OCI-LY7 (cell line): Measurements from ENCODE around the gene OPCML. TPM values are rescaled to one million over a fixed set of nuclear protein-coding genes. Genes with fewer than 3 reads are reported as not detected.

Source experiments
- BruUV-seq: library from RNA; stranded (reverse); fragments of 400-500 nt; replicated peaks from 2 replicates; lab custom pipeline; 2021; lab: Mats Ljungman, UMichigan
- CTCF ChIA-PET: fragments of 300-600 bp; sonication (Branson Sonifier 250); formaldehyde crosslinking; loops from one replicate; lab custom pipeline; 2022; ENCODE audit warnings: antibody characterized with exemption; ENCODE audit not compliant: unreplicated experiment; lab: Charles Lee
- POLR2A ChIA-PET: fragments of 300-600 bp; sonication (Branson Sonifier 250); formaldehyde crosslinking; loops from one replicate; lab custom pipeline; 2022; ENCODE audit warnings: antibody characterized with exemption; lab: Charles Lee
- DNase-seq: peaks from one replicate; pipeline ENCODE4 v3.0.0-alpha.2; 2015; ENCODE audit warnings: low spot score
- H2AFZ ChIP-seq: fragments of 200-600 bp; sonication (generic), shearing (Covaris generic); 2 replicates; pipeline ENCODE4 v1.6.1; 2014; ENCODE audit warnings: mild to moderate bottlenecking, antibody characterized with exemption, low read length, moderate library complexity
- H3K27ac ChIP-seq: fragments of 200-600 bp; sonication (generic); 2 replicates; pipeline ENCODE4 v1.5.1; 2014; ENCODE audit warnings: mixed run types, low read depth, mild to moderate bottlenecking, moderate library complexity, low read length, inconsistent platforms; ENCODE audit not compliant: poor library complexity, severe bottlenecking
- H3K36me3 ChIP-seq: fragments of 200-600 bp; sonication (generic); 2 replicates; pipeline ENCODE4 v1.6.1; 2014; ENCODE audit warnings: mild to moderate bottlenecking, antibody characterized with exemption, low read length, moderate library complexity, mixed read lengths; ENCODE audit not compliant: insufficient read depth
- H3K4me1 ChIP-seq: fragments of 200-600 bp; sonication (generic); 2 replicates; pipeline ENCODE4 v1.5.1; 2014; ENCODE audit warnings: mild to moderate bottlenecking, low read length; ENCODE audit not compliant: insufficient read depth, poor library complexity, severe bottlenecking
- H3K4me2 ChIP-seq: fragments of 200-600 bp; sonication (generic); 2 replicates; pipeline ENCODE4 v1.6.1; 2014; ENCODE audit warnings: mild to moderate bottlenecking, low read length
- H3K4me3 ChIP-seq: fragments of 200-600 bp; sonication (generic); 2 replicates; pipeline ENCODE4 v1.5.1; 2014; ENCODE audit warnings: mild to moderate bottlenecking, low read depth, low read length; ENCODE audit not compliant: poor library complexity, severe bottlenecking
- H3K79me2 ChIP-seq: fragments of 200-600 bp; sonication (generic); 2 replicates; pipeline ENCODE4 v1.6.1; 2016; ENCODE audit warnings: low read depth, mild to moderate bottlenecking, low read length, moderate library complexity, mixed read lengths; ENCODE audit not compliant: insufficient read depth
- H3K9me2 ChIP-seq: fragments of 200-600 bp; sonication (generic); 2 replicates; pipeline ENCODE4 v1.6.1; 2016; ENCODE audit warnings: mild to moderate bottlenecking, low read length, mixed read lengths; ENCODE audit not compliant: insufficient read depth
- H3K9me3 ChIP-seq: fragments of 200-600 bp; sonication (generic); 2 replicates; pipeline ENCODE4 v1.6.1; 2014; ENCODE audit warnings: mild to moderate bottlenecking, mixed run types, low read length, mixed read lengths
- H4K20me1 ChIP-seq: fragments of 200-600 bp; sonication (generic); 2 replicates; pipeline ENCODE4 v1.6.1; 2014; ENCODE audit warnings: mild to moderate bottlenecking, antibody characterized with exemption, low read length, moderate library complexity, mixed read lengths; ENCODE audit not compliant: insufficient read depth
- CTCF ChIP-seq: fragments of 200-600 bp; sonication (generic); conservative IDR thresholded peaks from 2 replicates; pipeline ENCODE4 v1.5.1; 2014; ENCODE audit warnings: mild to moderate bottlenecking, antibody characterized with exemption, low read length, moderate library complexity, mixed read lengths
- EZH2phosphoT487 ChIP-seq: fragments of 200-600 bp; sonication (generic); IDR thresholded peaks from 2 replicates; pipeline ENCODE4 v1.6.1; 2018; ENCODE audit warnings: low read depth, borderline replicate concordance, mild to moderate bottlenecking, mixed run types, antibody characterized with exemption, low read length, moderate library complexity, mixed read lengths
- intact Hi-C: fragments of 100-400 bp; cut with micrococcal nuclease; formaldehyde crosslinking; loops from one replicate; pipeline ENCODE4 v1.10.0; 2022; ENCODE audit not compliant: unreplicated experiment
- total RNA-seq, 2 experiments: library from RNA; depleted of rRNA in 1 of 2; stranded (reverse); fragments of >200 nt in 1 of 2; shearing (Covaris generic) in 1 of 2; gene quantifications; 2 replicates each; pipeline ENCODE4 v1.2.3, GENCODE V29; 2014 to 2022

OPCML gene
- total RNA-seq, 2 experiments from 2014 or later = not detected

- BruUV-seq = no TSS peak
- no peaks in the 10 kb centered on the region for H3K79me2 ChIP-seq
- no peaks in the 10 kb centered on the region for H4K20me1 ChIP-seq
- no peaks in the 10 kb centered on the region for H3K36me3 ChIP-seq
- intact Hi-C loops = no loop called here
- DNase-seq = no peak
- no peak for TF ChIP-seq EZH2phosphoT487
- no peak for TF ChIP-seq CTCF
- CTCF ChIA-PET = no interaction called here
- no peak overlapping the region for H2AFZ ChIP-seq
- no peak overlapping the region for H3K4me3 ChIP-seq
- POLR2A ChIA-PET = interaction anchor here (0.6 kb wide), 1 partner anchor 1314 kb away, joined by 3 read pairs; no protein-coding TSS in a partner anchor
- H3K27ac ChIP-seq = no peak overlapping the region
- no peaks in the 10 kb centered on the region for H3K9me2 ChIP-seq
- H3K4me2 ChIP-seq = no peak overlapping the region
- H3K4me1 ChIP-seq = no peaks in the 10 kb centered on the region
- H3K9me3 ChIP-seq = no peaks in the 10 kb centered on the region
These were observed 1080.2 kb downstream of the OPCML start for GRCh38 chr11:132451942-132452601.

DNA sequence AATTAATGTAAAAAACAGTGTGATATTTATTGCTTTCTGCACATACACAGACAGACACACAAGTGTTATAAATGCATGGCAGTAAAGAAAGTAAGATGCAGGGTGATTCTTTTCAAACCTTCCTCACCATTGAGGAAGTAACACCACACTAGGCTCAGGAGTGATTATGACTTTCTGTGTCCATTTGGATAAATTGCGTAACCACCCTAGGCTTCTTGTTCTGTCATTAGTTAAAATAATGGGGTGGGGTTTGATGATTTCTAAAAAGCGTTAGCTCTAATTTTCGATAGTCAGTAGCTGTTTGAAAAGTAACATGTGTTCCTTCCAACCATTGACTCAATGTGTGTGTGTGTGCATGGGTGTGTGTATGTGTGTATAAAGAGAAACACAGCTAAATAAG lies 1081.7 kb downstream of the OPCML start:
- no peak overlapping the region for H3K4me3 ChIP-seq
- H3K36me3 ChIP-seq = no peaks in the 10 kb centered on the region
- CTCF ChIA-PET = no interaction called here
- no peaks in the 10 kb centered on the region for H3K4me1 ChIP-seq
- intact Hi-C loops = no loop called here
- H3K4me2 ChIP-seq = no peak overlapping the region
- H3K9me3 ChIP-seq = no peaks in the 10 kb centered on the region
- H4K20me1 ChIP-seq = no peaks in the 10 kb centered on the region
- BruUV-seq = no TSS peak
- POLR2A ChIA-PET = no interaction called here
- H3K9me2 ChIP-seq = no peaks in the 10 kb centered on the region
- H3K27ac ChIP-seq = no peak overlapping the region
- H3K79me2 ChIP-seq = no peaks in the 10 kb centered on the region
- TF ChIP-seq EZH2phosphoT487 (no peak), CTCF (no peak)
- no peak for DNase-seq
- no peak overlapping the region for H2AFZ ChIP-seq

- Histone ChIP-seq H3K27ac (no peak overlapping the region), H3K4me2 (no peak overlapping the region), H3K36me3 (no peaks in the 10 kb centered on the region), H3K79me2 (no peaks in the 10 kb centered on the region), H2AFZ (no peak overlapping the region), H3K4me1 (no peaks in the 10 kb centered on the region), H3K4me3 (no peak overlapping the region), H4K20me1 (no peaks in the 10 kb centered on the region), H3K9me2 (no peaks in the 10 kb centered on the region), H3K9me3 (no peaks in the 10 kb centered on the region)
- POLR2A ChIA-PET = no interaction called here
- intact Hi-C loops = no loop called here
- no TSS peak for BruUV-seq
- TF ChIP-seq CTCF (no peak), EZH2phosphoT487 (no peak)
- CTCF ChIA-PET = no interaction called here
- DNase-seq = no peak
These were observed 1083.8 kb downstream of the OPCML start for GRCh38 chr11:132448334-132448995.
